Measurements from ENCODE around the gene TBL1XR1.
"Not testable (repeated sequence)": the region's sequence is repeated elsewhere in the genome, so short reads cannot be mapped to it uniquely, and the experiment has no call there.

The TBL1XR1 gene

DNA sequence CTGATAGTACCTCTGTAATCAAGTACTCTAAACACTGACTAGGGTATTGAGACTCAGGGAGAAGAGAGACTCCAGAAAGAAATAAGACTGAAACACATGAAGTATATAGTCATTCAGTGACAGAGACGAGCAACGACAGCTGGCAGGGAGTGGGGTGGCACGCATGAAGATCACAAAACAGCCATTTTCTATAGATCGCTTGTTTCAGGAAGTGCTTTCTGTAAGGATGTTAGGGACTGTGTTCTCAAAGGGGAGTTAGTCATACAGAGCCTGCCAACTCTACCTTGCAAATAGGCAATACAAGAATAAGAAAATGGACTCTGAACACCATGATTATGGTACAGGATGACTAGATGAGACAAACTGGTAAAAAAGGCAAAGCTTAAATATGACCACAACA is 139.5 kb downstream of the TBL1XR1 start:
- DNase-seq, result no peak

GRCh38 chr3:177056927-177057326 is 140.4 kb downstream of the TBL1XR1 start:
- DNase-seq, result no peak

- no peak for DNase-seq
Measured at GRCh38 chr3:177055605-177056571, 141.4 kb downstream of the TBL1XR1 start.

- DNase-seq, result no peak
Measured at GRCh38 chr3:177053107-177053506, 144.2 kb downstream of the TBL1XR1 start.

GRCh38 chr3:177051411-177051810 is 145.9 kb downstream of the TBL1XR1 start:
- DNase-seq, result peak; percentile 48

DNA sequence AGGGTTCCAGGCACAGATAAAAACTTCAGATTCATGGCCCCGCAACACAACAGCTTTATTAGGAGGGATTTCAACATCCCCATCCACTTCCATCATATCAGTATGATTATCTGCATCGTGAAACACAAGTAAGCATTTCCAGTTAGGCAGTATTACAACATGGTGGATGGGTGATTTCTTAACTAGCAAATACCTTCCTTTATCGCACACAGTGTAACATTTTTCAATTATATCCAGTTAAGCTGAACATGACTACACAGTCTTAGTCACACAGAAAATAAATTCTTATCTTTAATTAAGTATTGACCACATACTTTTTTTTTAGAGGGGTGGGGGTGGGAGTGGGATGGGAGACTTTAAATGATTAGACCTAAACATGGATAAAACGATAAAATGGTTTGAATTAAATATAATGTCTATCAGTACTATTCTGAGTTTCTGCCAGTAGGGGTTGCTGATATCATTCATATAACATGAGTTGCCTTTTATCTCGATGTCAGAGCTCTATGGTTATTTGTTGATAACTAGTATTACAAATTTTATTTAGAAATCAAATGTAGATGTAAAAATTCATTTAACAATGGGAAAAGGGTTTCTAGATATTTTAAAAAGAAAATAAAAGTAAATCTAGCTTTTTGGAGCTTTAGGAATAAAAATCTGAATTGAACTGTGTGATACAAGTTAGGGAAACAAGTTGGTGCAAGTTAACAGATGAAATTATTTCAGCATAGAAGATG is 146.6 kb downstream of the TBL1XR1 start:
- peak; percentile 50 for DNase-seq

DNA sequence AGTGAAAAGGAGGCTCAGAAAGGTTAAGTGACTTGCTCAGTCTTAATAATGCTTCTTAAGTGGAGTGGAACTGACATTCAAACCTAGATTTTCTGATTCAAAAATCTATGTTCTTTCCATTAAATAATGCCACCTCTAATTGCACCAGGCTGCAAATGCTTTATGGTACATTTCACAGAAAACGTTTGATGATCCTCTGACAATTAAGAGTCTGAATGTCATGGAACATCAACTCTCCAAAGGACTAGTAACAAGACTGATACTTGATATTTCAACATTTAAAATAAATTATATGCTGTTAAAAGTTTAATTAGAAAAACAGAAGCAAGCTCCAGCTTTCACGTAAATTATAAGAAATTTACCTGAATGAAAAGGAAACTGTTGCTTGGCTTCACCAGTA is 151.5 kb downstream of the TBL1XR1 start:
- no peak for DNase-seq

- DNase-seq, result no peak
Measured at GRCh38 chr3:177045222-177045621, 152.1 kb downstream of the TBL1XR1 start.

- no peak for DNase-seq
Measured at GRCh38 chr3:177041730-177042551, 155.3 kb downstream of the TBL1XR1 start.

GRCh38 chr3:177041021-177041729 is 156.1 kb downstream of the TBL1XR1 start:
- peak; percentile 35 for DNase-seq

- no peak for DNase-seq
Measured at GRCh38 chr3:177039490-177040274, 157.6 kb downstream of the TBL1XR1 start.

DNA sequence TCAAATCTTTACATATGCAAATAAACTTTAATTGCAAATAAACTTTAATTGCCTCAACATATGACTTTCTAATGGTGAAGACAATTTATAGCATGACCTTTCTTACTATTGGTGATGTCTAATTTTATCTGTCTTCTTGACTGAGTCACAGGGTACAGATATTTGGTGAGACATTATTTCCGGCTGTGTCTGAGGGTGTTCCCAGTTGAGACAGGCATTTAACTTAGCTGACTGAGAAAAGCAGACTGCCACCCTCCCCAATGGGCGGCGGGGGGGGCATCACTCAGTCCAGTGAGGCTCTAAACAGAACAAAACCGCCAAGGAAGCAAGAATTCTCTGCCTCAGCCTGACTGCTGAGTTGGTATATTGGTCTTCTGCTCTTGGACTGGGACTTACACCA is 160.0 kb downstream of the TBL1XR1 start:
- DNase-seq, result no peak

- peak; percentile 98 for DNase-seq
Measured at GRCh38 chr3:177035676-177036075, 161.6 kb downstream of the TBL1XR1 start.

- DNase-seq, result no peak
Measured at GRCh38 chr3:177034832-177035475, 162.3 kb downstream of the TBL1XR1 start.

- no peak for DNase-seq
Measured at GRCh38 chr3:177026505-177027277, 170.6 kb downstream of the TBL1XR1 start.

DNA sequence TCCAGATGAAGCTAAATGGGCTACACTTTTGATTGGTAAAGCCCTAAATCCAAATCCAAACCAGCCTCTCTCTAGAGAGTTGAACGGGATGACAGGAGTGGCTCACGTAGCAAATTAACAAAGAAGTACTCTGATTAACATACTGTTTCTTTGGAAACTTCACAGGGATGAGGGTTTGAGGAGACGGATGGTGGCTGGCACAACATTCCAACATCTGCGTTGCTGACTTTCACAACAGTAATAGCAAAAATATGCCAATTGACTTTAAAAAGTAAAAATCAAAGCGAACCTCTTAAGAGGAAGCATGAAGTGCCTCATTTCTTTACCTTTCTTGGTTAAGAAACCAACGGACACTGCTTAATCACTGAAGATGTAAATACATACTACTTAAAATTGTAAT is 181.4 kb downstream of the TBL1XR1 start:
- DNase-seq, result no peak

DNA sequence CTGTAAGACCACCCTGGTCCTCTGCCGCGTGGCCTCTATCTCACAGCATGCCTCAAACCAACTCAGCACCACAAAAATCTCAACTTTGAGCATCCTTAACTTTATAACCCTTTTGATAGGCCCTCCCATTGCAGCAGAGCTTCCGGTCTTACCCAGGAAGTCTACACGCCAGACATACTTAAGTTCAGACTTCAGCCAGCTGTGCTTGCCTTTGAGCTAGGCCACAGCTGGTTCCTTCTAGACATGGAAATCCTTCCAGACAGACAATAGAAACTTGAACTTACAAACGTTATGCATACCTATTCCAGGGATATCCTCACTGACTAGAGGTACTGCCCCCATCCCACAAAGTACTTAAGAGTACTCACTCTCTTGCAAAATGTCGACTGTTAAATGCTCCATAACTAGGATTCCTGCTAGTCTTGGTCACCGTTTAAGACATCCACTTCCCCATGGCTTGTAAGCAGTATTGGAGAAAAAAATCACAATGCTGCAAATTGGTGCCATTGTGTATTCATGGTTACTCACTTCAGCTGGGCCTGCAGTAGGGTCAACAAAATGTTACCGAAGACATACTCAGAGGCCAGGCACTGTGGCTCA is 183.5 kb downstream of the TBL1XR1 start:
- DNase-seq, result no peak

GRCh38 chr3:177005718-177006405 is 191.4 kb downstream of the TBL1XR1 start:
- DNase-seq, result no peak

DNA sequence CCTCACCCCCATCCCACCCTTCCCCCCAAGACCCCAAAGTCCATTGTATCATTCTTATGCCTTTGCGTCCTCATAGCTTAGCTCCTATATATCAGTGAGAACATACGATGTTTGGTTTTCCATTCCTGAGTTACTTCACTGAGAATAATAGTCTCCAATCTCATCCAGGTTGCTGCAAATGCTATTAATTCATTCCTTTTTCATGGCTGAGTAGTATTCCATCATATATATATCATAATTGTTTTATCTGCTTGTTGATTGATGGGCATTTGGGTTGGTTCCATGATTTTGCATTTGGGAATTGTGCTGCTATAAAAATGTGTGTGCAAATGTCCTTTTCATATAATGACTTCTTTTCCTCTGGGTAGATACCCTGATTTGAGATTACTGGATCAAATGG is 197.1 kb downstream of the TBL1XR1 start:
- DNase-seq, result not testable (repeated sequence)

Data from NCI-H774 (cell line).